GM11168 (cell line): ENCODE results near the gene TTK.
"Not testable (repeated sequence)": the region's sequence is repeated elsewhere in the genome, so short reads cannot be mapped to it uniquely, and the experiment has no call there.

ENCODE experiments used
- in situ Hi-C: fragments of 300-500 bp; cut with MboI; formaldehyde crosslinking; loops from one replicate; pipeline ENCODE4 v1.12.0; 2022; ENCODE audit warnings: low sequenced_read_pairs; ENCODE audit not compliant: unreplicated experiment

Gene TTK

GRCh38 chr6:80020381-80021120, 16.1 kb downstream of the TTK start:
- in situ Hi-C loops, result no loop called here

DNA sequence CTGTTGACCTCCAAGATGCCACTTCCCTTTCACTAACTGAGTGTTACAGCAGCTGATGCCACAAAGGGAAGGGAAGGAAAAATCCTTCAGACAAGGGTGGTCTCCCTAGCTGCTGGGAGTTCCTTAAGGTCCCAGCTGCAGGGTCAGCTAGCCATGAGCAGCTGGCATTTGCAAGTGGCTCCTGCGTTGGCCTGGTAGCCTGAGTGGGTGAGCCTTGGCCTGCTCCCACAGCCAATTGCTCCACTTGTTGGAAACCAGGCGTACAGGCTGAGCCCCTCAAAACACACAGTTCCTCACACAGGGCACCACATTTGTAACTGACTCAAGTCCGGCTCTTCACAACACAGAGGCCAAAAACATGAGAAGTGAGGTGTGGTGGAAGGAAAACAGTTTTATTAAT, 16.7 kb downstream of the TTK start:
- in situ Hi-C loops, result no loop called here

- in situ Hi-C loops, result no loop called here
These were observed 17.1 kb downstream of the TTK start for GRCh38 chr6:80021591-80021990.

DNA sequence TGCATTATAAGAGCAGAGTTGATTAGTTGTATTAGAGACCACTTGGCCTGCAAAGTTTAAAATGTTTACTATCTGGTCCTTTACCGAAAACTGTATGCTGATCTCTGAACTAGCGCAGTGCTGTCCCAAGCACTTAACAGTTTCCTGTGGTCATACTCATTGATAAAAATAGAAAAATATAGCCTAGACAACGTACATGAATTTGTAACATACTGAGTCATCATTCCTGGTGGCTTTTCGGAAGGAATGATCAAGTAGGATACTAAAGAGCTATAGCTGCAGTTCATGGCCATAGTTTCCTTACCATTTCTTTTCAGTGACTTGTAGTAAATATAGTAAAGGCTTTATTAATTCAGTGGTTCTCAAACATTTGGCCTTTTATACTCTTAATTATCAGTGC, 18.4 kb downstream of the TTK start:
- in situ Hi-C loops, result no loop called here

DNA sequence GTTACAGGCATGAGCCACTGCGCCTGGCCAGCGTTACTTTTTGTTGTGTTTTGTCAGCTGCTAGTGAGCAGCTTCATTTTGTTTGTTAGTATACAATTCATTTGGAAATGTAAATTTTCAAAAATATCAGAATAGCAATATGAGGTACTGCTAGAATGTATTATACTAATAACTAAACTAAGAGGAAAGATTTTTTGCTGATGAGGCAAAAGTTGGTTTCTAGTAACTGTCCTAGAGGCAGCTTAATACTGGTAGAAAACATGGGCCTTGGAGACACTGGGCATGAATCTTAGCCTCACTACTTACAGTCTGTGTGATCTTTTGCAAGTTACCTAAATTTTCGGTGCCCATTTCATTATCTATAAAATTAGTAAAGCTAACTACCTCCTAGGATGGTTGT, 24.1 kb downstream of the TTK start:
- in situ Hi-C loops, result no loop called here

DNA sequence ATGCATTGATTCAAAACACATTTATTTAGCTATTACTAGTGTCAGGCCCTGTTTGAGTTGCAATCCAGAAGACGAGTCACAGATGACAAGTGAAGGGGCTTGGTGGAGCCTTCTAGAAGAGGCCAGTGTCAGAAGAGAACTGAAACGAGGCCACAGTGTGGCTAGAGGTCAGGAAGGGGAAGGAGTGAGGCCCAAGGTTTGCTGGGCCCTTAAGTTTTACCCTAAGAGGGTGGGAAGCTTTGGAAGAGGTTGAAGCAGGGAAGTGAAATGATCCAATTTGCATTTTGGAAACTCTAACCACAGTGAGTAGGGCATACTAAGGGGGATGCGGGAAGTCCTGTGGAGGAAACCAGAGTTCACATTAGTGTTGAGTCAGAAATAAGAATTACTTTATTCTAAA, 25.0 kb downstream of the TTK start:
- in situ Hi-C loops, result no loop called here

- in situ Hi-C loops, result not testable (repeated sequence)
These were observed 43.8 kb downstream of the TTK start for GRCh38 chr6:80048220-80048619.

GRCh38 chr6:80060774-80061173, 56.3 kb downstream of the TTK start:
- in situ Hi-C loops, result no loop called here

GRCh38 chr6:80068146-80068545, 63.7 kb downstream of the TTK start:
- in situ Hi-C loops, result not testable (repeated sequence)

DNA sequence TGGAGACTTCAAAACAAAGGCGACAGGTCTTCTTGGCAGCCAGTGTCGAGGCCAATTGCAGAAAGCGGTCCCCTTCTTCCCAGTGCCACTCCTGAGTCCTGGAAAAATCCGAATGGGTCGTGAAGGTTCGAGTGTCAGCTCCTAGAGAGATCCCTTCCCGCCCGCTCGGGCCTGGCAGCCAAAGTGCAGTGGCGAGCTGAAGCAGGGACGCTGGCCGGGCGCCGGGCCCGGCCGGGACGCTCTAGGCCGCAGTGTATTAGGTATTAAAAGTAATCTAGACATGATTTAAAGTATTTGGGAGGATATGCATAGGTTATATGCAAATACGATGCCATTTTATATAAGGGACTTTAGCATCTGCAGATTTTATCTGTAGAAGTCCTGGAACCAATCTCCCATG, 66.0 kb downstream of the TTK start:
- in situ Hi-C loops, result not testable (repeated sequence)

DNA sequence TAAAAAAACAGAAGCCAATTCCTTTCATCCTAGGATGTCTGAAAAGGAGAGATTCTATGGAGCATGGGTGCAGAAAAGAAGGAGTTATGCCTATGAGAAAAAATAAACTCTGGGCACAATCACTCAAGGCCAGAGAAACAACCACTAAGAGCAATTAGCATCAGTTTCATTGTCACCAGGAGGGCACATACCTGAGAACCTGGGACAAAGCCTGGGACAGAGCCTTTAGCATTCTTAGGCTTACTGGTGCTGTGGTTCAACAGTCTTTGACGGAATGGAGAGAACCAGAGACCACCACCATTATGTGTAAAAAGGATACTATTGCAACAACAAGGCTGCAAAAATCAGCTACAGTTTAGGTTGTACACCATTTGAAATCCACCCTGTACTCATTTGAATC, 72.6 kb downstream of the TTK start:
- in situ Hi-C loops, result no loop called here

DNA sequence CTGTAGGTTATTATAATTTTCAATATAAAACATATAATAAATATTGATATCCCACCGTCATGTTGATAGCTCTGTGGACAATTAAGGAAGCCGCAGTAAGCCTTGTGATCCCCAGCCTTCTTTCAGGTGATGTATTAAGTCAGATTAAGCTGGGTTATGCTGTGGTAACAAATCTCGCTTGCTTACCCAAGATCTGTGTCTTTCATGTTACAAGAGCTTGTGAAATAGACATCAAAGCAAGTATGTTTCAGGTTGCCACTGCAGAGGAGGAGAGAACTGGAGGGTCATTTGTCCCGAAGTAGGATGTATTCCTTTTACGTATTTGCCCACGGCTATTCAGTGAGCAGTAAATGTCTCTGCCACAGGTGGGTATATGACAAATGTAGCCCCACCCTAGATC, 84.2 kb downstream of the TTK start:
- in situ Hi-C loops, result loop anchor here (10.0 kb wide), 1 partner anchor 114 kb away; no protein-coding TSS in a partner anchor

DNA sequence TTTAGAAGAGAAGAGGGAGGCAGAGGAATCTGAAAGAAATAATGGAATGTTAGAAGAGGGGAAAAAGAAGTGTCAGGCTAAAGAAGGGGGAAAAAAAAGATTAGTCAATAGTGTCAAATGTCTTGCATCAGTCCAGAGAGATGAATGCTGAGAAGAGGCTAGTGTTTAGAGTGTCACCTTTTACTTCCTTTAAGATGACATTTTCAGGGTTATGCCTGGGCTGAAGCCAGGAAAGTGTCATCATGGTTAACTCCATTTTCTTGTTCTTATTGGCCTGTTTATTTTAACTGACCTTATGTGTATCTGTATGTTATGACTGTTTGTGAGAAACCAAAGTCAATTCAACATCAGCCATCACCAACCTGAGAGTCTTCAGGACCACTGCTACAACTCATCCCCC, 87.1 kb downstream of the TTK start:
- in situ Hi-C loops, result loop anchor here (10.0 kb wide), 1 partner anchor 1127 kb away; no protein-coding TSS in a partner anchor
